PC-3 (cell line): ENCODE data around the gene BIRC7. TPM values are rescaled to one million over a fixed set of nuclear protein-coding genes. Genes with fewer than 3 reads are reported as not detected.

Experiments used
- ATAC-seq: fragments of 200-7000 bp; cut with Tn5 transposase; 2 replicates; pipeline ENCODE4 v1.9.1; 2020; ENCODE audit warnings: mild to moderate bottlenecking, moderate library complexity
- BruUV-seq: library from RNA; stranded (reverse); fragments of 400-500 nt; replicated peaks from 2 replicates; lab custom pipeline; 2021; lab: Mats Ljungman, UMichigan
- CTCF ChIA-PET: fragments of 300-600 bp; sonication (Branson Sonifier 250); formaldehyde crosslinking; loops from one replicate; lab custom pipeline; 2022; ENCODE audit warnings: antibody characterized with exemption; lab: Charles Lee
- POLR2A ChIA-PET: fragments of 300-600 bp; sonication (Branson Sonifier 250); formaldehyde crosslinking; loops from one replicate; lab custom pipeline; 2022; ENCODE audit warnings: antibody characterized with exemption; ENCODE audit not compliant: unreplicated experiment; lab: Charles Lee
- DNase-seq: peaks from one replicate; pipeline ENCODE4 v3.0.0-alpha.2; 2015
- H2AFZ ChIP-seq: fragments of 300-600 bp; sonication (generic); 2 replicates; pipeline ENCODE4 v1.6.0; 2016; ENCODE audit warnings: antibody characterized with exemption, low read length
- H3F3A ChIP-seq: fragments of 300-600 bp; sonication (generic); one replicate; pipeline ENCODE4 v1.6.0; 2017; ENCODE audit warnings: antibody characterized with exemption, low read length, control low read depth, mild to moderate bottlenecking; ENCODE audit not compliant: unreplicated experiment
- H3K27ac ChIP-seq: fragments of 300-600 bp; sonication (generic); 2 replicates; pipeline ENCODE4 v1.5.1; 2016; ENCODE audit warnings: mild to moderate bottlenecking, low read length
- H3K27me3 ChIP-seq: fragments of 300-600 bp; sonication (generic); 2 replicates; pipeline ENCODE4 v1.6.1; 2016; ENCODE audit warnings: low read length, mixed read lengths
- H3K36me3 ChIP-seq: fragments of 300-600 bp; sonication (generic); 2 replicates; pipeline ENCODE4 v1.6.1; 2016; ENCODE audit warnings: low read depth, mixed run types, low read length, mixed read lengths
- H3K4me1 ChIP-seq: fragments of 300-600 bp; sonication (generic); 2 replicates; pipeline ENCODE4 v1.5.1; 2016; ENCODE audit warnings: low read length; ENCODE audit not compliant: insufficient read depth
- H3K4me2 ChIP-seq: fragments of 300-600 bp; sonication (generic); 2 replicates; pipeline ENCODE4 v1.6.0; 2016; ENCODE audit warnings: low read length
- H3K4me3 ChIP-seq: fragments of 300-600 bp; sonication (generic); 2 replicates; pipeline ENCODE4 v1.5.1; 2016; ENCODE audit warnings: mild to moderate bottlenecking, low read length, mixed read lengths
- H3K79me2 ChIP-seq: fragments of 300-600 bp; sonication (generic); 2 replicates; pipeline ENCODE4 v1.6.1; 2017; ENCODE audit warnings: low read length, mixed read lengths
- H3K9ac ChIP-seq: fragments of 300-600 bp; sonication (generic); 2 replicates; pipeline ENCODE4 v1.6.0; 2016; ENCODE audit warnings: mild to moderate bottlenecking, low read length
- H3K9me2 ChIP-seq: fragments of 300-600 bp; sonication (generic); replicated peaks from 2 replicates; pipeline ENCODE4 v1.6.1; 2016; ENCODE audit warnings: mixed run types, low read length, mixed read lengths
- H3K9me3 ChIP-seq: fragments of 300-600 bp; sonication (generic); 2 replicates; pipeline ENCODE4 v1.6.1; 2016; ENCODE audit warnings: low read length, mixed read lengths
- H4K20me1 ChIP-seq: fragments of 300-600 bp; sonication (generic); 2 replicates; pipeline ENCODE4 v1.6.1; 2016; ENCODE audit warnings: low read length, mixed read lengths
- CTCF ChIP-seq: fragments of 300-600 bp; sonication (generic); conservative IDR thresholded peaks from 2 replicates; pipeline ENCODE4 v1.5.1; 2017; ENCODE audit warnings: antibody characterized with exemption, low read depth, mild to moderate bottlenecking, low read length
- EZH2 ChIP-seq: fragments of 300-600 bp; sonication (generic); IDR thresholded peaks from one replicate; pipeline ENCODE4 v1.6.1; 2017; ENCODE audit warnings: antibody characterized with exemption, mild to moderate bottlenecking, low read length; ENCODE audit not compliant: unreplicated experiment
- EZH2phosphoT487 ChIP-seq: fragments of 300-600 bp; sonication (generic); IDR thresholded peaks from 2 replicates; pipeline ENCODE4 v1.6.1; 2018; ENCODE audit warnings: mild to moderate bottlenecking, antibody characterized with exemption, low read length, borderline replicate concordance
- intact Hi-C: fragments of 100-400 bp; cut with micrococcal nuclease; formaldehyde crosslinking; loops from 2 replicates; pipeline ENCODE4 v1.9.0; 2023
- total RNA-seq: library from RNA; depleted of rRNA; stranded (reverse); fragments of >200 nt; gene quantifications from 2 replicates; pipeline ENCODE4 v1.2.3, GENCODE V29; 2014

The BIRC7 gene
- total RNA-seq, 1 experiment from 2014 or later = not detected

- H3K4me2 ChIP-seq = no peak overlapping the region
- DNase-seq (peak; percentile 29), ATAC-seq (no peak)
- POLR2A ChIA-PET = interaction anchor here (0.5 kb wide), 1 partner anchor 26 kb away, joined by 3 read pairs; no protein-coding TSS in a partner anchor
- CTCF ChIA-PET = interaction anchor here (0.6 to 2.3 kb wide), 4 partner anchors 10 to 99 kb away, joined by 4 to 14 read pairs (median 8); no protein-coding TSS in a partner anchor
- no peaks in the 10 kb centered on the region for H3K79me2 ChIP-seq
- no peaks in the 10 kb centered on the region for H3K9me2 ChIP-seq
- H2AFZ ChIP-seq = no peak overlapping the region
- no peaks in the 10 kb centered on the region for H3K27me3 ChIP-seq
- no peak overlapping the region for H3K4me3 ChIP-seq
- no peaks in the 10 kb centered on the region for H3K36me3 ChIP-seq
- no peak overlapping the region for H3K27ac ChIP-seq
- no peak overlapping the region for H3K9ac ChIP-seq
- no peaks in the 10 kb centered on the region for H4K20me1 ChIP-seq
- H3F3A ChIP-seq = no peaks in the 10 kb centered on the region
- TF ChIP-seq EZH2phosphoT487 (no peak), EZH2 (no peak), CTCF (no peak)
- intact Hi-C loops = no loop called here
- peaks cover 9% of the 10 kb centered on the region; the same call in 1 of the 2 replicates for H3K4me1 ChIP-seq
- no peaks in the 10 kb centered on the region for H3K9me3 ChIP-seq
- BruUV-seq = no TSS peak
Measured at GRCh38 chr20:63222541-63222940, 13.2 kb upstream of the BIRC7 start.

GRCh38 chr20:63223121-63223825, 12.4 kb upstream of the BIRC7 start:
- ATAC-seq (peak; percentile 59), DNase-seq (peak; percentile 61)
- BruUV-seq = no TSS peak
- Histone ChIP-seq H3K4me1 (peaks cover 9% of the 10 kb centered on the region; the same call in 1 of the 2 replicates), H3K79me2 (no peaks in the 10 kb centered on the region), H4K20me1 (no peaks in the 10 kb centered on the region), H3K36me3 (no peaks in the 10 kb centered on the region), H3K9me2 (no peaks in the 10 kb centered on the region), H3K27me3 (no peaks in the 10 kb centered on the region), H3K4me3 (no peak overlapping the region), H3K4me2 (no peak overlapping the region), H3K9me3 (no peaks in the 10 kb centered on the region), H2AFZ (no peak overlapping the region), H3F3A (no peaks in the 10 kb centered on the region), H3K27ac (no peak overlapping the region), H3K9ac (no peak overlapping the region)
- POLR2A ChIA-PET = interaction anchor here (0.5 kb wide), 1 partner anchor 25 kb away, joined by 3 read pairs; no protein-coding TSS in a partner anchor
- no peak for TF ChIP-seq EZH2
- TF ChIP-seq CTCF = peak; percentile 95
- TF ChIP-seq EZH2phosphoT487 = no peak
- CTCF ChIA-PET = interaction anchor here (0.5 to 2.5 kb wide), 15 partner anchors 8 to 688 kb away, joined by 3 to 15 read pairs (median 4); no protein-coding TSS in a partner anchor
- intact Hi-C loops = loop anchor here (1.0 kb wide), 1 partner anchor 28 kb away; no protein-coding TSS in a partner anchor
